ENCODE measurements around the gene CACNA1C. TPM values are rescaled to one million over a fixed set of nuclear protein-coding genes. Genes with fewer than 3 reads are reported as not detected.

The CACNA1C gene
- total RNA-seq, 4 donors from 2014 or later, result 1.4 to 3.7 (median 2.2) TPM

GRCh38 chr12:2192231-2192630 lies 139.4 kb downstream of the CACNA1C start:
- no peaks in the 10 kb centered on the region for H3K9me3 ChIP-seq
- 85% methylated on average over 10 of the region's 10 CpGs for WGBS
- TF ChIP-seq POLR2AphosphoS5 (IDR thresholded peaks at IDR 0.05) (no peak), CTCF (IDR thresholded peaks at IDR 0.05) (no peak), EP300 (IDR thresholded peaks at IDR 0.05) (no peak), POLR2A (IDR thresholded peaks at IDR 0.05) (no peak)
- no peak for DNase-seq (ENCODE audit: low spot score in 2 of 2)
- no peak overlapping the region for H3K4me3 ChIP-seq
- H3K27ac ChIP-seq, result no peak overlapping the region
- H3K36me3 ChIP-seq, result no peaks in the 10 kb centered on the region
- H3K4me1 ChIP-seq, result no peaks in the 10 kb centered on the region
- no peaks in the 10 kb centered on the region for H3K27me3 ChIP-seq

- Histone ChIP-seq H3K9me3 (no peaks in the 10 kb centered on the region), H3K27me3 (no peaks in the 10 kb centered on the region), H3K36me3 (no peaks in the 10 kb centered on the region), H3K4me3 (no peak overlapping the region), H3K4me1 (no peaks in the 10 kb centered on the region), H3K27ac (no peak overlapping the region)
- WGBS, result 51% methylated on average over 4 of the region's 4 CpGs
- TF ChIP-seq EP300 (IDR thresholded peaks at IDR 0.05) (no peak), CTCF (IDR thresholded peaks at IDR 0.05) (no peak), POLR2A (IDR thresholded peaks at IDR 0.05) (no peak), POLR2AphosphoS5 (IDR thresholded peaks at IDR 0.05) (no peak)
- DNase-seq (ENCODE audit: low spot score in 2 of 2), result no peak
Measured at GRCh38 chr12:2194060-2194459, 141.3 kb downstream of the CACNA1C start.

- 69% methylated on average over 4 of the region's 4 CpGs for WGBS
- Histone ChIP-seq H3K4me3 (no peak overlapping the region), H3K27me3 (no peaks in the 10 kb centered on the region), H3K9me3 (no peaks in the 10 kb centered on the region), H3K36me3 (no peaks in the 10 kb centered on the region), H3K27ac (no peak overlapping the region), H3K4me1 (no peaks in the 10 kb centered on the region)
- TF ChIP-seq EP300 (IDR thresholded peaks at IDR 0.05) (no peak), CTCF (IDR thresholded peaks at IDR 0.05) (no peak), POLR2AphosphoS5 (IDR thresholded peaks at IDR 0.05) (no peak), POLR2A (IDR thresholded peaks at IDR 0.05) (no peak)
- no peak for DNase-seq (ENCODE audit: low spot score in 2 of 2)
Measured at GRCh38 chr12:2194571-2194970, 141.8 kb downstream of the CACNA1C start.

- H3K9me3 ChIP-seq, result no peaks in the 10 kb centered on the region
- no peak overlapping the region for H3K4me3 ChIP-seq
- DNase-seq (ENCODE audit: low spot score in 2 of 2), result no peak
- H3K4me1 ChIP-seq, result no peaks in the 10 kb centered on the region
- H3K27me3 ChIP-seq, result no peaks in the 10 kb centered on the region
- H3K27ac ChIP-seq, result no peak overlapping the region
- 76% methylated on average over 5 of the region's 5 CpGs for WGBS
- TF ChIP-seq EP300 (IDR thresholded peaks at IDR 0.05) (no peak), POLR2A (IDR thresholded peaks at IDR 0.05) (no peak), POLR2AphosphoS5 (IDR thresholded peaks at IDR 0.05) (no peak), CTCF (IDR thresholded peaks at IDR 0.05) (no peak)
- no peaks in the 10 kb centered on the region for H3K36me3 ChIP-seq
Measured at GRCh38 chr12:2195085-2195484, 142.3 kb downstream of the CACNA1C start.

- Histone ChIP-seq H3K4me1 (no peaks in the 10 kb centered on the region), H3K36me3 (no peaks in the 10 kb centered on the region), H3K4me3 (no peak overlapping the region), H3K27me3 (no peaks in the 10 kb centered on the region), H3K27ac (no peak overlapping the region), H3K9me3 (no peaks in the 10 kb centered on the region)
- TF ChIP-seq CTCF (IDR thresholded peaks at IDR 0.05), result no peak
- no peak for TF ChIP-seq POLR2AphosphoS5 (IDR thresholded peaks at IDR 0.05)
- TF ChIP-seq POLR2A (IDR thresholded peaks at IDR 0.05), result no peak
- TF ChIP-seq EP300 (IDR thresholded peaks at IDR 0.05), result no peak
- WGBS, result 31% methylated on average over 18 of the region's 18 CpGs
- DNase-seq (ENCODE audit: low spot score in 2 of 2), result no peak
Measured at GRCh38 chr12:2198005-2198501, 145.3 kb downstream of the CACNA1C start.

Measured in suprapubic skin (tissue), 4 donors.